GM10266 (cell line): ENCODE measurements around the gene GALR3.

Source experiments
- DNase-seq: peaks from one replicate; pipeline ENCODE4 v3.0.0; 2012; ENCODE audit errors: extremely low spot score
- CTCF ChIP-seq: IDR thresholded peaks from 2 replicates; pipeline ENCODE4 v1.5.1; 2012; ENCODE audit warnings: mild to moderate bottlenecking, low read depth; ENCODE audit not compliant: control insufficient read depth, insufficient read depth; ENCODE audit errors: missing control alignments

Gene GALR3

GRCh38 chr22:37865510-37865909, 42.3 kb downstream of the GALR3 start:
- no peak for TF ChIP-seq CTCF
- no peak for DNase-seq

GRCh38 chr22:37870273-37870672, 47.1 kb downstream of the GALR3 start:
- DNase-seq: no peak
- TF ChIP-seq CTCF: no peak
